H7 (cell line): ENCODE results near the gene ANKHD1. TPM values are rescaled to one million over a fixed set of nuclear protein-coding genes. Genes with fewer than 3 reads are reported as not detected.
A peak's percentile ranks its signal among the peaks of the same experiment; 100 is the strongest.

ENCODE experiments used
- DNase-seq: peaks from one replicate; pipeline ENCODE4 v3.0.0; 2012
- H3K27me3 ChIP-seq: 2 replicates; pipeline ENCODE4 v1.6.0; 2011; ENCODE audit warnings: mild to moderate bottlenecking, low read length; ENCODE audit not compliant: control insufficient read depth, insufficient read depth
- H3K36me3 ChIP-seq: replicated peaks from 2 replicates; pipeline ENCODE4 v1.5.1; 2011; ENCODE audit warnings: low read length; ENCODE audit not compliant: control insufficient read depth, insufficient read depth
- H3K4me3 ChIP-seq: 2 replicates; pipeline ENCODE4 v1.5.1; 2011; ENCODE audit warnings: low read depth, mild to moderate bottlenecking, control low read depth, low read length, moderate library complexity; ENCODE audit not compliant: insufficient read depth
- total RNA-seq: library from RNA; depleted of rRNA; stranded (reverse); fragments of >200 nt; shearing (Covaris generic); gene quantifications from 2 replicates; pipeline ENCODE4 v1.2.3, GENCODE V29; 2014

ANKHD1 gene
- total RNA-seq, 1 experiment from 2014 or later = 49.2 TPM

GRCh38 chr5:140502834-140503233 lies 101.2 kb downstream of the ANKHD1 start:
- no peaks in the 10 kb centered on the region for H3K27me3 ChIP-seq
- peaks cover 9% of the 10 kb centered on the region for H3K36me3 ChIP-seq
- H3K4me3 ChIP-seq = no peak overlapping the region
- DNase-seq = no peak

DNA sequence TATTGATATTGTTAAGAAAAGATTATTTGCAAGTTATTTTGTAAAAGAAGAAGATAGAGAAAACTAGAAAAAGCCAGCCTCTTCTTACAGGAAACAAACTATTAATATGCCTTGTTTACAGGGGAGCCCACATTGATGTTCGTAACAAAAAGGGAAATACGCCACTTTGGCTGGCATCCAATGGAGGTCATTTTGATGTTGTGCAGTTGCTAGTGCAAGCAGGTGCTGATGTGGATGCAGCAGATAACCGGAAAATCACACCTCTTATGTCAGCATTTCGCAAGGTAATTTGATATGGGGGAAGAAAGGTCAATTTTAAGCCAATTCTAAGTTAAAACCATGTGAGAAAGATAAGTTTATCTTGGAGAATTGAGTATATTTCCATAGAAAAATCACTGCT lies 108.3 kb downstream of the ANKHD1 start:
- no peak for DNase-seq
- no peaks in the 10 kb centered on the region for H3K27me3 ChIP-seq
- peaks cover 16% of the 10 kb centered on the region for H3K36me3 ChIP-seq
- no peak overlapping the region for H3K4me3 ChIP-seq

- Histone ChIP-seq H3K36me3 (peaks cover 9% of the 10 kb centered on the region), H3K27me3 (no peaks in the 10 kb centered on the region), H3K4me3 (no peak overlapping the region)
- DNase-seq = no peak
Measured at GRCh38 chr5:140513124-140513523, 111.5 kb downstream of the ANKHD1 start.

DNA sequence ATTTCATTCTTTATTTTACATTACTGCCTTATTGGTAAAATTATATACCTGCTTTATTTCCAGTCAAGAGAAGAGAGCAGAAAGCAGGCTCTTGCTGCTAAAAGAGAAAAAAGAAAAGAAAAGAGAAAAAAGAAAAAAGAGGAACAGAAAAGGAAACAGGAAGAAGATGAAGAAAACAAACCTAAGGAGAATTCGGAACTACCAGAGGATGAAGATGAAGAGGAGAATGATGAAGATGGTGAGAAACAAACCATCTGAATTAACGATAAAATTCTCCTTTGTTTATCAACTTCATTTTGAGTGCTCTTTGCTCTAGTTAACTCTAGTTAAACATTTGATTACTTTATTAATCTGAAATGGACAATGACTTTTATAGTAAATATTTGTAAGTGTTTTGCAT lies 122.4 kb downstream of the ANKHD1 start:
- Histone ChIP-seq H3K27me3 (no peaks in the 10 kb centered on the region), H3K36me3 (peaks cover 18% of the 10 kb centered on the region), H3K4me3 (no peak overlapping the region)
- DNase-seq = no peak

DNA sequence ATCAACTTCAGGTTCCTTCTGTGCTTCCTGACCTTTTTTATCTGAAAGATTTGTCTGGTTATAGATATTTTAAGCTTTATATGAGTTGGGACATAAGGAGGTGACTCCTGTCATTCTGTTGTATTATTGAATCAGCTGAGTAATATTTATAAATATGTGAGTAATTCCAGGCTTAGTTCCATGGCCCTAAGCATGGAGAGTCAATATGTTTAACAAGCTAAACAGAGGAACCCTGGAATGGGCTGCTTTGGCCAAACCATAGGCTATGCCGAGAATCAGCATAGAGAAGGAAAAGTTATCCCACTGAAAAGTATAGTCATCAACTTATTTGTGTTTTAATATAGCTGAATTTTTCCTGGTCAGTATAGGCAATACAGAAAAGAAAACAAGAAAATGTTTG lies 138.6 kb downstream of the ANKHD1 start:
- Histone ChIP-seq H3K4me3 (no peak overlapping the region), H3K27me3 (no peaks in the 10 kb centered on the region), H3K36me3 (peaks cover 19% of the 10 kb centered on the region)
- no peak for DNase-seq

DNA sequence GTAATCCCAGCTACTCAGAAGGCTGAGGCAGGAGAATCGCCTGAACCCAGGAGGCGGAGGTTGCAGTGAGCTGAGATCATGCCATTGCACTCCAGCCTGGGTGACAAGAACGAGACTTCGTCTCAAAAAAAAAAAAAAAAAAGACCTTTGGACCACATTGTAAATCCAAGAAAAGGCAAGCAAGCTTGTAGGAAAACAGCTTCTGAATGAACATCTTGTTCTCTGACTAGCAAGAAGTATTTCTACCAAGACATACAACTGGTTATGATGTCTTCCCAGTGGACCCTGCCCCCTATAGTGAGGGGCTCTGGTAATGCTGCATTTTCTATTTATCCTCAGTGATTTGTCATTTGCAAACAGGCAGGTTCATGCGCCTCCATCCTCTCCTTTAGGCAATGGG lies 141.3 kb downstream of the ANKHD1 start:
- Histone ChIP-seq H3K27me3 (no peaks in the 10 kb centered on the region), H3K36me3 (peaks cover 13% of the 10 kb centered on the region), H3K4me3 (no peak overlapping the region)
- DNase-seq = no peak

GRCh38 chr5:140544986-140545385 lies 143.4 kb downstream of the ANKHD1 start:
- Histone ChIP-seq H3K4me3 (no peak overlapping the region), H3K36me3 (peaks cover 7% of the 10 kb centered on the region), H3K27me3 (no peaks in the 10 kb centered on the region)
- DNase-seq = no peak

GRCh38 chr5:140545606-140546005 lies 144.0 kb downstream of the ANKHD1 start:
- DNase-seq = no peak
- Histone ChIP-seq H3K36me3 (peaks cover 10% of the 10 kb centered on the region), H3K27me3 (no peaks in the 10 kb centered on the region), H3K4me3 (no peak overlapping the region)

GRCh38 chr5:140546851-140547507 lies 145.3 kb downstream of the ANKHD1 start:
- H3K36me3 ChIP-seq = peaks cover 21% of the 10 kb centered on the region
- H3K27me3 ChIP-seq = no peaks in the 10 kb centered on the region
- no peak overlapping the region for H3K4me3 ChIP-seq
- DNase-seq = no peak

DNA sequence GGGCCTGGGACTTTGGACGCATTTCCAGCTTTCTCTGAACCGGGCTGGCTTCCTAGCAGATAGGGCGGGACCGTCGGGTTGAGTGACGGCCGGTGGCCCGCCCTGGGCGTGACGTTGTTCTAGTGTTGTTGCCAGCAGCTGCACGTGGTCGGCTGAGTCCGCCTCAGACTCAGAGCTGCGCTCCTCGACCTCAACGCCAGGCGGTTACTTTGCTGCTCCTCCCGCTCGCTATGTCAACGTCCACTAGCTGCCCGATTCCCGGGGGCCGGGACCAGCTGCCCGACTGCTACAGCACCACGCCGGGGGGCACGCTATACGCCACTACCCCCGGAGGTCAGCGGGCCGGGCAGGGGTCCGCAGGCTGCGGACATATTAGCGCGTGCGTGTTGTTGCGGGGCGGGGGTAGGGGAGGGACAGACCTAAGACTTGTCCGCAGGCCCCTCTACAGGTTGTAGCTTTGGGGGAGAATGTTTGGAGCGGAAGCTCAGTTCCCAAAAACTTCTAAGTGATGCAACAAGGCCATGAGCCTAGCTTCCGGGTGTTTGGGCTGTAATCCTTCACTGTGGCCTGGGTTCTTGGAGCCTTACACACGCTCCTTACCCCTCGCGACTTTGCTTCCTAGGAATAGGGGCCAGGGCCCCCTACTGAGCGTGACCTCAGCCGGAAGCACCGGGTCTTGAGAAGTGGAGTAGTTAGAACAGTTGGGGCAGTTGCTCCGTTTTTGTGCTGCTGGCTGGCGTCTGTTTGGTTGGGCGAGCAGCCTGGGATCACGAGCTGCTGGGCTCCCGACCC lies 146.1 kb downstream of the ANKHD1 start, which contains the start of gene EIF4EBP3:
Gene EIF4EBP3, plus strand, starts transcription at position 155 of the 792 bp plus-strand sequence. Its CDS starts 76 bp downstream, at position 231.
- DNase-seq = peak; percentile 94
- H3K36me3 ChIP-seq = peaks cover 21% of the 10 kb centered on the region
- H3K4me3 ChIP-seq = peak within 1 kb of the TSS; percentile 52
- no peaks in the 10 kb centered on the region for H3K27me3 ChIP-seq

DNA sequence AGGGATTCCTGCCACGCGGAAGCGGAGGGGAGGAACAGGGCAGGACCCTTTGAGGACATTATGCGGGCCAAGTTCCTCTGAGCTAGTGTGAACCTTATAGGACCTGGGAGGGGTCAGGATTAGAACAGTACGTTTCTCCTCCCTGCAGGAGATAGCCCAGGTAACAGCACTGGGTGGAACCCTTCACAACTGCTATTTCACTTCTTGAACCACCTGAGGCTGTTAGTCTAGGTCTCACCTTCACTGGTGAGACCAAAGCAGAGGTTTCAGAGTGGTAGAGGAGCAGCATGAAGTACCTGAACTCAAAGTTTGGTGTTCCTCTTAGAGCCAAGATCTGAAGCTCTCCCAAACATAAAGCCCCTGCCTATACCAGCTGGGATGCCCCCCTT lies 146.7 kb downstream of the ANKHD1 start:
- no peak for DNase-seq
- Histone ChIP-seq H3K36me3 (peaks cover 21% of the 10 kb centered on the region), H3K4me3 (peak overlapping the region; percentile 52), H3K27me3 (no peaks in the 10 kb centered on the region)

DNA sequence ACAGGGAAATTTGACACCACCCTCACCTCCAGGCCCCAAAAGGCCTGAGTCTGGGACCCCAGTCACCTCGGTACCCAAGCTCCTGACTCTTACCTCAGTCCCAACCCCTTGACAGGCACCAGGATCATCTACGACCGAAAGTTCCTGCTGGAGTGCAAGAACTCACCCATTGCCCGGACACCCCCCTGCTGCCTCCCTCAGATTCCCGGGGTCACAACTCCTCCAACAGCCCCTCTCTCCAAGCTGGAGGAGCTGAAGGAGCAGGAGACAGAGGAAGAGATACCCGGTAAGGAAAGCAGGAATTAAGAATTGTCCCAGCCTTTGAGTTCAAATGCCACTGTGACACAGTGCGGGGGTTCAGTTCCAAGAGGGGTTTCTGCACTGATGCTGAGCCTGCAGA lies 147.2 kb downstream of the ANKHD1 start:
- Histone ChIP-seq H3K4me3 (no peak overlapping the region), H3K27me3 (no peaks in the 10 kb centered on the region), H3K36me3 (peaks cover 23% of the 10 kb centered on the region)
- no peak for DNase-seq

GRCh38 chr5:140549237-140550144 lies 147.9 kb downstream of the ANKHD1 start:
- Histone ChIP-seq H3K4me3 (no peak overlapping the region), H3K27me3 (no peaks in the 10 kb centered on the region), H3K36me3 (peaks cover 26% of the 10 kb centered on the region)
- no peak for DNase-seq

DNA sequence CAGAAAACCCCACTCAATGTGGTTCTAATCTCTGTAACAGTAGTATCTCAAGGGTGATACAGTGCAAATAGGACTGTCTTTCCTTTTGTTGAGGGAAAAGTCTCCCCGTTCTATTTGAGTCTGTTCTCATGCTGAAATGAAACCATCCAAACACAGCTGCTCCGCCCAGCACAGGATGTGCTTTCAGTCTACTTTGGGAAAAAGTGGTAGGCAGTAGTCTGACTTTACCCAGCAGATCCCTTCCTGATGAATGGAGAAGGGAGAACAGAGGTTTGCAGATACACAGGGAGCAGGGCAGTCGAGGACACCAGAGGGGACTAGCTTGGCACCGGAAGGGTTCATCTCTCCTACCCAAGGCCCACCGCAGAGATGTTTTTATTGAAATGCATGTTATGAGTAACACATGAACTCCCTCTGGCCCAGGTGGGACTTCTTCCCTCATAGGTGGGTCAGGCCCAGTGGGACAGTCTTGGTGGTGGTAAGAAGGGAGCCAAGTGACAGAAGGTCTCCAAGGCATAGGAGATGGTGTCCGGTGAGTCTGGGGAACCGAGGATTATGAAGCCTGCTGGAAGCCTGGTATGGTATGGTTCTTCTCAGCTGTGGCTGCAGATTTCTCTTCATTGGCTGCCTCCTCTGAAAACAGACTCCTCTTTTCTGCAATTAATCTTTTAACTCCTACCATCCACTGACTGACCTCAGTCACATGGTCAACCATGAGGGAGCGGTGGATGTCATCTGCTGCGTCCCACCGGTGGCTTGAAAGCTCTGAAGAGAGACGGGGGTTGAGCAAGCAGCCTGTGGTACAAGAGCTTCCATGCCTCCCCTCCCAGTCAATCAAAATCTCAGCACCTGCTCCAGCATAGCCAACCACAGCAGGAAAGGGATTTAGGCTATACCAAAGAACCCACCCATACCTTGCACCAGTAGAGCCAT lies 148.8 kb downstream of the ANKHD1 start:
- Histone ChIP-seq H3K27me3 (no peaks in the 10 kb centered on the region), H3K4me3 (no peak overlapping the region), H3K36me3 (peaks cover 26% of the 10 kb centered on the region)
- no peak for DNase-seq
